HepG2 (cell line): ENCODE results near the gene TYRP1. TPM values are rescaled to one million over a fixed set of nuclear protein-coding genes. Genes with fewer than 3 reads are reported as not detected.
A peak's percentile ranks its signal among the peaks of the same experiment; 100 is the strongest.

ENCODE experiments used
- ATAC-seq: fragments of 200-7000 bp; cut with Tn5 transposase; 3 replicates; pipeline ENCODE4 v1.9.1; 2020; ENCODE audit warnings: mild to moderate bottlenecking, moderate library complexity
- BruUV-seq: library from RNA; stranded (reverse); fragments of 400-500 nt; replicated peaks from 2 replicates; lab custom pipeline; 2021; lab: Mats Ljungman, UMichigan
- CTCF ChIA-PET: fragments of 300-600 bp; formaldehyde crosslinking; extraction: SDS; loops from one replicate; lab custom pipeline; 2021; ENCODE audit warnings: low total read pairs, inconsistent platforms, low intra/inter-chr PET ratio; lab: Yijun Ruan, JAX
- POLR2A ChIA-PET: fragments of 350-600 bp; sonication (Branson Sonifier 250); formaldehyde crosslinking; loops from one replicate; lab custom pipeline; 2020; ENCODE audit warnings: antibody characterized with exemption, inconsistent platforms; lab: Yijun Ruan, JAX
- DNase-seq: peaks from one replicate; pipeline ENCODE4 v3.0.0-alpha.2; 2015; ENCODE audit warnings: low spot score
- FAIRE-seq: peaks from 3 replicates; lab custom pipeline; 2011; peaks lifted over from hg19 to GRCh38; lab: Jason Lieb, UNC
- H2AFZ ChIP-seq: one replicate; pipeline ENCODE4 v1.6.1; 2011; ENCODE audit warnings: low read length, inconsistent platforms
- H3K27ac ChIP-seq: fragments of 300-600 bp; 3 replicates; pipeline ENCODE4 v1.8.0; 2011; ENCODE audit warnings: mixed run types, mild to moderate bottlenecking, mixed read lengths, low read length, inconsistent platforms; ENCODE audit not compliant: insufficient read depth; ENCODE audit errors: extremely low read length
- H3K27me3 ChIP-seq, 2 experiments: fragments of 200-600 bp in 1 of 2; 2 replicates in 1 of 2; 3 replicates in 1 of 2; pipeline versions ENCODE4 v1.6.0 to v1.8.0; 2011; ENCODE audit warnings: low read length in 2 of 2, mild to moderate bottlenecking in 2 of 2, moderate library complexity in 2 of 2, inconsistent platforms in 1 of 2; ENCODE audit not compliant: insufficient read depth in 2 of 2, control insufficient read depth in 1 of 2
- H3K36me3 ChIP-seq, 2 experiments: fragments of 200-600 bp in 1 of 2; replicated peaks in 1 of 2; 2 replicates in 1 of 2; 3 replicates in 1 of 2; pipeline versions ENCODE4 v1.5.1 to v1.8.0; 2011; ENCODE audit warnings: low read length in 2 of 2, inconsistent platforms in 1 of 2; ENCODE audit not compliant: insufficient read depth in 2 of 2, control insufficient read depth in 1 of 2
- H3K4me1 ChIP-seq: 2 replicates; pipeline ENCODE4 v1.5.1; 2012; ENCODE audit warnings: low read length, inconsistent platforms; ENCODE audit not compliant: insufficient read depth
- H3K4me2 ChIP-seq: 2 replicates; pipeline ENCODE4 v1.6.0; 2011; ENCODE audit warnings: low read depth, low read length, inconsistent platforms
- H3K4me3 ChIP-seq, 3 experiments: fragments of 200-600 bp in 1 of 3; sonication (generic), shearing (Covaris generic) in 1 of 3; replicated peaks in 1 of 3; 2 replicates each; pipeline ENCODE4 v1.5.1; 2011 to 2016; ENCODE audit warnings: low read length in 3 of 3, inconsistent platforms in 2 of 3, low read depth in 2 of 3, mild to moderate bottlenecking in 2 of 3, control low read depth in 1 of 3, mixed read lengths in 1 of 3; ENCODE audit not compliant: insufficient read depth in 1 of 3
- H3K79me2 ChIP-seq: one replicate; pipeline ENCODE4 v1.6.1; 2011; ENCODE audit warnings: low read length, inconsistent platforms; ENCODE audit not compliant: insufficient read depth
- H3K9ac ChIP-seq: 2 replicates; pipeline ENCODE4 v1.6.0; 2011; ENCODE audit warnings: mild to moderate bottlenecking, low read depth, low read length, inconsistent platforms; ENCODE audit not compliant: insufficient read depth
- H3K9me3 ChIP-seq: 2 replicates; pipeline ENCODE4 v1.5.1; 2012; ENCODE audit warnings: mild to moderate bottlenecking, low read length
- H4K20me1 ChIP-seq: 2 replicates; pipeline ENCODE4 v1.6.0; 2011; ENCODE audit warnings: inconsistent platforms, mild to moderate bottlenecking, low read length, moderate library complexity; ENCODE audit not compliant: insufficient read depth
- CBX2 ChIP-seq, 2 experiments: fragments of 200-600 bp in 1 of 2; sonication (generic); formaldehyde crosslinking in 1 of 2; IDR thresholded peaks; 2 replicates each; pipeline versions ENCODE4 v1.7.0 to v1.8.1; 2018 to 2022; ENCODE audit warnings: low read depth in 2 of 2, low read length in 1 of 2, mild to moderate bottlenecking in 1 of 2, missing genetic modification reagents in 1 of 2
- CEBPB ChIP-seq: IDR thresholded peaks from 2 replicates; pipeline ENCODE4 v1.6.1; 2011; ENCODE audit warnings: low read depth, low read length, improper control_type of control experiment, borderline replicate concordance
- CEBPG ChIP-seq: IDR thresholded peaks from 2 replicates; pipeline ENCODE4 v1.6.1; 2016
- LCORL ChIP-seq, 2 experiments: fragments of 450-650 bp in 1 of 2; sonication (generic) in 1 of 2; formaldehyde crosslinking in 1 of 2; IDR thresholded peaks; 2 replicates each; pipeline versions ENCODE4 v1.5.0 to v1.6.1; 2017 to 2020; ENCODE audit warnings: antibody characterized with exemption in 1 of 2, missing genetic modification reagents in 1 of 2
- SMC3 ChIP-seq: IDR thresholded peaks from 2 replicates; pipeline ENCODE4 v1.6.1; 2011; ENCODE audit warnings: low read length, improper control_type of control experiment
- STAG1 ChIP-seq: sonication (generic); formaldehyde crosslinking; IDR thresholded peaks from 2 replicates; pipeline ENCODE4 v1.4.0; 2020; ENCODE audit warnings: missing genetic modification reagents
- WGBS: methylation state at CpG from one replicate; pipeline ENCODE4 v1.1.6; 2017; ENCODE audit warnings: low lambda C conversion rate; 5-methylcytosine and 5-hydroxymethylcytosine counted together
- in situ Hi-C: cut with HindIII; loops from 2 replicates; pipeline ENCODE4 v1.10.0; 2017; ENCODE audit warnings: low pct_unique_long_range_greater_than_20kb; ENCODE audit not compliant: extremely low pct_ligation_motif_present
- intact Hi-C: fragments of 100-400 bp; cut with micrococcal nuclease; formaldehyde crosslinking; loops from one replicate; pipeline ENCODE4 v1.10.0; 2022; ENCODE audit not compliant: unreplicated experiment
- polyA plus RNA-seq, 8 experiments: library from polyadenylated mRNA; depleted of rRNA in 3 of 8; stranded (reverse) in 7 of 8; unstranded in 1 of 8; fragments of >200 nt; fragmentation: Illumina TruSeq in 4 of 8; extraction: Trizol in 4 of 8; gene quantifications; 2 replicates each; pipeline versions ENCODE4 v1.2.1 to v1.2.3, GENCODE V29; 2011 to 2016; ENCODE audit warnings: low read depth in 4 of 8, missing spikeins in 1 of 8, mixed read lengths in 1 of 8; ENCODE audit not compliant: insufficient read depth in 1 of 8
- total RNA-seq, 5 experiments: library from RNA; depleted of rRNA; stranded (reverse); fragments of >200 nt; fragmentation: Illumina TruSeq; extraction: Trizol; gene quantifications; 2 replicates each; pipeline ENCODE4 v1.2.3, GENCODE V29; 2016; ENCODE audit warnings: low read depth in 1 of 5
- TF ChIP-seq, protein P1 (sequence below): sonication (generic); formaldehyde crosslinking; IDR thresholded peaks from 2 replicates; pipeline ENCODE4 v1.5.0; 2020; ENCODE audit warnings: mild to moderate bottlenecking, missing genetic modification reagents, moderate library complexity

TYRP1 gene
- total and polyA plus RNA-seq, 2 of the 13 experiments (the other 11 are each of a cell fraction or from before 2014, with no cell fraction given), result 0.04 TPM; not detected in 1

DNA sequence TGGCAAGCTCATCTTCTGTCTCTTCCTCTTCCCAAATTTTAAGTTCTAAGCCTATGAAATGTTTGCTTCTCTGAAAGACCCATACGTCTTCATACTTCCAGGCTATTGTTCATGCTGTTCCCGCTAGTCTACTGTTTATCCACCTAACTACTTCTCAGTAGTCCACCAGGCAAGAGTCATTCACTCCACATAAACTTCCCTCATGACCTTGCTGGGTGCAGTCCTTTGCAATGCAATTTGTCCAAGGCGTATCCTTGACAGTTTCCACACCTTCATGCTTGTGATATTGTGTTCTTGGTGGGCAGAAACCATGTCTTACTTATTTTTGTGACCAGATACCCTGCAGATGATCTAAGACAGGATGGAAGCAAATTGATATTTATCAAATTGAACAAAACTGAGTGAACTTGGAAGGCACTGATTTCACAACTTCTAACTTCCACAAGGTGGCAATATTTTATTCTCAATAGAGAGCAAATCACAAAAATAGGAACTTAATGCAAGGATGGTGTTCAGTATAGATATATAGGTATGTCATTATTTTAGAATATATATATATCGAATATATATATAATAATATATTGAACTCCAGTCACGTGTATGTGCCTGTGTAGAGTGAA lies 30.3 kb downstream of the TYRP1 start:
- Histone ChIP-seq H3K9me3 (no peaks in the 10 kb centered on the region), H3K4me1 (no peaks in the 10 kb centered on the region), H3K27ac (no peak overlapping the region), H2AFZ (no peak overlapping the region), H3K79me2 (no peaks in the 10 kb centered on the region)
- intact Hi-C loops (loop anchor here (1.0 kb wide), 3 partner anchors 53 to 161 kb away; no protein-coding TSS in a partner anchor), in situ Hi-C loops (loop anchor here (5.0 to 10.0 kb wide), 3 partner anchors 51 to 159 kb away; partner anchors contain the start of gene LURAP1L)
- BruUV-seq, result no TSS peak
- ATAC-seq, result no peak
- DNase-seq, result peak; percentile 10
- peak; percentile 4 for FAIRE-seq
- peak; percentile 67 for TF ChIP-seq SMC3
- TF ChIP-seq LCORL (IDR thresholded peaks at IDR 0.05), result no peak
- TF ChIP-seq LCORL (CRISPR knock-in tag; IDR thresholded peaks at IDR 0.05), result no peak
- peak; percentile 63 for TF ChIP-seq CEBPB
- 0 out of 2 replicates have a peak, but pooled peaks have one; percentile 20 for TF ChIP-seq CEBPG (CRISPR knock-in tag)
- no peak for TF ChIP-seq CBX2 (IDR thresholded peaks at IDR 0.05; ENCODE audit: low read depth, low read length)
- TF ChIP-seq CBX2 (CRISPR knock-in tag; IDR thresholded peaks at IDR 0.05; ENCODE audit: low read depth), result no peak
- TF ChIP-seq, protein P1, sequence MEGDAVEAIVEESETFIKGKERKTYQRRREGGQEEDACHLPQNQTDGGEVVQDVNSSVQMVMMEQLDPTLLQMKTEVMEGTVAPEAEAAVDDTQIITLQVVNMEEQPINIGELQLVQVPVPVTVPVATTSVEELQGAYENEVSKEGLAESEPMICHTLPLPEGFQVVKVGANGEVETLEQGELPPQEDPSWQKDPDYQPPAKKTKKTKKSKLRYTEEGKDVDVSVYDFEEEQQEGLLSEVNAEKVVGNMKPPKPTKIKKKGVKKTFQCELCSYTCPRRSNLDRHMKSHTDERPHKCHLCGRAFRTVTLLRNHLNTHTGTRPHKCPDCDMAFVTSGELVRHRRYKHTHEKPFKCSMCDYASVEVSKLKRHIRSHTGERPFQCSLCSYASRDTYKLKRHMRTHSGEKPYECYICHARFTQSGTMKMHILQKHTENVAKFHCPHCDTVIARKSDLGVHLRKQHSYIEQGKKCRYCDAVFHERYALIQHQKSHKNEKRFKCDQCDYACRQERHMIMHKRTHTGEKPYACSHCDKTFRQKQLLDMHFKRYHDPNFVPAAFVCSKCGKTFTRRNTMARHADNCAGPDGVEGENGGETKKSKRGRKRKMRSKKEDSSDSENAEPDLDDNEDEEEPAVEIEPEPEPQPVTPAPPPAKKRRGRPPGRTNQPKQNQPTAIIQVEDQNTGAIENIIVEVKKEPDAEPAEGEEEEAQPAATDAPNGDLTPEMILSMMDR (CRISPR knock-in tag), result peak; percentile 58
- peak; percentile 76 for TF ChIP-seq STAG1
- TF ChIP-seq, all 625 proteins: peak for 5
- H3K9ac ChIP-seq, result no peak overlapping the region
- no peaks in the 10 kb centered on the region for H3K36me3 ChIP-seq
- H3K27me3 ChIP-seq, result no peaks in the 10 kb centered on the region
- no peak overlapping the region for H3K4me2 ChIP-seq
- H3K4me3 ChIP-seq, result no peak overlapping the region
- 0% methylated on average over 5 of the region's 5 CpGs for WGBS
- H4K20me1 ChIP-seq, result no peaks in the 10 kb centered on the region
- CTCF ChIA-PET, result interaction anchor here (0.7 to 2.4 kb wide), 3 partner anchors 97 to 161 kb away, joined by 3 to 26 read pairs (median 16); no protein-coding TSS in a partner anchor
- POLR2A ChIA-PET, result interaction anchor here (1.5 to 2.9 kb wide), 2 partner anchors 52 to 95 kb away, joined by 3 to 6 read pairs; no protein-coding TSS in a partner anchor
